NCI-H2029 (cell line): ENCODE results near the gene CRHR2.
"Not testable (repeated sequence)": the region's sequence is repeated elsewhere in the genome, so short reads cannot be mapped to it uniquely, and the experiment has no call there.

Experiments
- DNase-seq: peaks from one replicate; lab custom pipeline; 2025; lab: John Stamatoyannopoulos, UW

Gene CRHR2

GRCh38 chr7:30654296-30655090 lies 27.8 kb downstream of the CRHR2 start:
- no peak for DNase-seq

- no peak for DNase-seq
Observed at GRCh38 chr7:30652698-30653641, 29.3 kb downstream of the CRHR2 start.

- DNase-seq, result no peak
Observed at GRCh38 chr7:30652132-30652531, 30.1 kb downstream of the CRHR2 start.

GRCh38 chr7:30650421-30650808 lies 31.8 kb downstream of the CRHR2 start:
- no peak for DNase-seq

- no peak for DNase-seq
Observed at GRCh38 chr7:30649717-30650420, 32.4 kb downstream of the CRHR2 start.

GRCh38 chr7:30648744-30649540 lies 33.3 kb downstream of the CRHR2 start:
- DNase-seq, result no peak

- no peak for DNase-seq
Observed at GRCh38 chr7:30647589-30648364, 34.5 kb downstream of the CRHR2 start.

GRCh38 chr7:30646154-30646553 lies 36.1 kb downstream of the CRHR2 start:
- no peak for DNase-seq

GRCh38 chr7:30645661-30646060 lies 36.6 kb downstream of the CRHR2 start:
- no peak for DNase-seq

- no peak for DNase-seq
Observed at GRCh38 chr7:30644286-30644955, 37.8 kb downstream of the CRHR2 start.

GRCh38 chr7:30642789-30643188 lies 39.5 kb downstream of the CRHR2 start:
- DNase-seq, result no peak

- not testable (repeated sequence) for DNase-seq
Observed at GRCh38 chr7:30642322-30642721, 39.9 kb downstream of the CRHR2 start.

- DNase-seq, result peak; percentile 82
Observed at GRCh38 chr7:30635798-30636197, 46.5 kb downstream of the CRHR2 start.

GRCh38 chr7:30634634-30635201 lies 47.5 kb downstream of the CRHR2 start:
- DNase-seq, result no peak

- DNase-seq, result no peak
Observed at GRCh38 chr7:30634193-30634626, 48.0 kb downstream of the CRHR2 start.

GRCh38 chr7:30633223-30633622 lies 49.0 kb downstream of the CRHR2 start:
- DNase-seq, result no peak

- DNase-seq, result no peak
Observed at GRCh38 chr7:30630986-30631385, 51.3 kb downstream of the CRHR2 start.

GRCh38 chr7:30627026-30627425 lies 55.2 kb downstream of the CRHR2 start:
- DNase-seq, result no peak

- DNase-seq, result no peak
Observed at GRCh38 chr7:30625283-30625682, 57.0 kb downstream of the CRHR2 start.

GRCh38 chr7:30618961-30619360 lies 63.3 kb downstream of the CRHR2 start:
- no peak for DNase-seq
